Astrocyte of the cerebellum (primary cell): ENCODE data around the gene OBSCN.

ENCODE experiments used
- DNase-seq: peaks from one replicate; pipeline ENCODE4 v3.0.0-alpha.2; 2011; ENCODE audit warnings: low read depth
- H3K4me3 ChIP-seq: 2 replicates; pipeline ENCODE4 v1.5.1; 2011; ENCODE audit warnings: mild to moderate bottlenecking, low read depth, low read length, moderate library complexity
- in situ Hi-C: cut with HindIII; loops from 2 replicates; pipeline ENCODE4 v1.10.0; 2017; ENCODE audit warnings: low sequenced_read_pairs
- TF ChIP-seq, protein P1 (sequence below): IDR thresholded peaks from 2 replicates; pipeline ENCODE4 v1.5.1; 2012; ENCODE audit warnings: low read length, low read depth, moderate library complexity, mild to moderate bottlenecking; ENCODE audit errors: missing control alignments

Gene OBSCN

DNA sequence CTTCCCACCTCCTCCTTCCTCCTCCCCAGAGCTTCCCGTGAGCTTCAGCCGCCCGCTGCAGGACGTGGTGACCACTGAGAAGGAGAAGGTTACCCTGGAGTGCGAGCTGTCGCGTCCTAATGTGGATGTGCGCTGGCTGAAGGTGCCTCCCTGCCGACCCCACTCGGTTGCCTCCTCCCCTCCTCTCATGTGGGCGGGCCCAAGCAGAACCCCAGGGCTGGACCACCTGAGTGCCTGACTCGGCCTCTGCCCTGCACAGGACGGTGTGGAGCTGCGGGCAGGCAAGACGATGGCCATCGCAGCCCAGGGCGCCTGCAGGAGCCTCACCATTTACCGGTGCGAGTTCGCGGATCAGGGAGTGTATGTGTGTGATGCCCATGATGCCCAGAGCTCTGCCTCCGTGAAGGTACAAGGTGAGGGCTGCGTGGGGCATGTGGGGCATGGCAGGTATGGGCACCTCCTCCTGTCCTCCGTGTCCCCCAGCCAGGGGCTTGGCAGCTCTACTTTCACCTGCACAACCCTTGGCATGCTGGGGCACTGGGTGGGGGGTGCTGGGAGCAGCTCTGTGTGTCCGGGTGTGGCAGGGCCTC is 69.2 kb downstream of the OBSCN start:
- no peak overlapping the region for H3K4me3 ChIP-seq
- in situ Hi-C loops, result no loop called here
- DNase-seq, result no peak
- TF ChIP-seq, protein P1, sequence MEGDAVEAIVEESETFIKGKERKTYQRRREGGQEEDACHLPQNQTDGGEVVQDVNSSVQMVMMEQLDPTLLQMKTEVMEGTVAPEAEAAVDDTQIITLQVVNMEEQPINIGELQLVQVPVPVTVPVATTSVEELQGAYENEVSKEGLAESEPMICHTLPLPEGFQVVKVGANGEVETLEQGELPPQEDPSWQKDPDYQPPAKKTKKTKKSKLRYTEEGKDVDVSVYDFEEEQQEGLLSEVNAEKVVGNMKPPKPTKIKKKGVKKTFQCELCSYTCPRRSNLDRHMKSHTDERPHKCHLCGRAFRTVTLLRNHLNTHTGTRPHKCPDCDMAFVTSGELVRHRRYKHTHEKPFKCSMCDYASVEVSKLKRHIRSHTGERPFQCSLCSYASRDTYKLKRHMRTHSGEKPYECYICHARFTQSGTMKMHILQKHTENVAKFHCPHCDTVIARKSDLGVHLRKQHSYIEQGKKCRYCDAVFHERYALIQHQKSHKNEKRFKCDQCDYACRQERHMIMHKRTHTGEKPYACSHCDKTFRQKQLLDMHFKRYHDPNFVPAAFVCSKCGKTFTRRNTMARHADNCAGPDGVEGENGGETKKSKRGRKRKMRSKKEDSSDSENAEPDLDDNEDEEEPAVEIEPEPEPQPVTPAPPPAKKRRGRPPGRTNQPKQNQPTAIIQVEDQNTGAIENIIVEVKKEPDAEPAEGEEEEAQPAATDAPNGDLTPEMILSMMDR, result no peak

DNA sequence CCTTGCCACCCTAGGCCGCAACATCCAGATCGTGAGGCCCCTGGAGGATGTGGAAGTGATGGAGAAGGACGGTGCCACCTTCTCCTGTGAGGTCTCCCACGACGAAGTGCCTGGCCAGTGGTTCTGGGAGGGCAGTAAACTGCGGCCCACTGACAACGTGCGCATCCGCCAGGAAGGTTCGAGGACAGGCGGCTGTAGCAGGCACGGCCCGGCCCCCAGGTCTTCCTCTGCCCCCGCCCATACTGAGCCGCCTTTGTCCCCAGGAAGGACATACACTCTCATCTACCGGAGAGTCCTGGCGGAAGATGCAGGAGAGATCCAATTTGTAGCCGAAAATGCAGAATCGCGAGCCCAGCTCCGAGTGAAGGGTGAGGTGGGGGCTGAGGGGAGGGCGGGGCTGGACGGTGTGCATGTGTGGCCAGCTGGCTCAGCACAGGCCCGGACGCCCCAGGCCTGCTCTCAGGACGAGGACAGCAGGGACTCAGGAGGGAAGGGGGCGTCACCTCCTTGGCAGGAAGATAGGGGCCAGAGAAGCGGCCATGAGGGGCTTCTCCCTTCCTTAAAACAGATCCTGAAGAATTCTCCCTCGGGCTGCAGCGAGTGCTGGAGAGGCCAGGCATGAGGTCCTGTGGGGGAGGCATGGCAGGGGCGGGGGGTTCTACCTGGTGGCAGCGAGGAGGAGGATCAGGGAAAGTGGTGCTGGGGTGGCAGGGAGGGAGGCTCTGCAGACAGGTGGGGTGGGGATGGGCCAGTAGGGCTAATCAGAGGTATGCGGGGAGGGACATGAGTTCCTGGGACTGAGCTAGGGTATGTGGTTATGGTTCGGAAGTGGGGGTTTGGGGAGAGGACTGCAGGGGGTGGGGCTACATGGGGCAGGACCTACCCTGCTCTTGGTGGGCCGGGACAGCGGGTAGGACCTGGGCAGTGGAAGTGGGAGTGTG is 69.9 kb downstream of the OBSCN start:
- TF ChIP-seq, protein P1, result no peak
- DNase-seq, result no peak
- H3K4me3 ChIP-seq, result no peak overlapping the region
- in situ Hi-C loops, result no loop called here

DNA sequence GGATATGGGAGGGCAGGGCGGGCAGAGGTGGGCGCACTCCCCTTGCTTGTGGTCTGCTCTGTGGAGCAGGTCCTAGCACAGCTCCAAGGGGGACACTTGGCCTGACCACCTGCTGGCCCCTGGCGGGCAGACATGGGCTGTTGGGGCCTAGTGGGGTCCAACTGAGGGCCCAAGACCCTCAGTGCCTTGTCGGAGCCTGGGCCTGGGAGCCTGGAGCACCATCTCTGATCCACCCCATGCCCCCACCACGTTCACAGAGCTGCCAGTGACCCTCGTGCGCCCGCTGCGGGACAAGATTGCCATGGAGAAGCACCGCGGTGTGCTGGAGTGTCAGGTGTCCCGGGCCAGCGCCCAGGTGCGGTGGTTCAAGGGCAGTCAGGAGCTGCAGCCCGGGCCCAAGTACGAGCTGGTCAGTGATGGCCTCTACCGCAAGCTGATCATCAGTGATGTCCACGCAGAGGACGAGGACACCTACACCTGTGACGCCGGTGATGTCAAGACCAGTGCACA is 70.6 kb downstream of the OBSCN start:
- no peak for DNase-seq
- TF ChIP-seq, protein P1, result no peak
- in situ Hi-C loops, result no loop called here
- H3K4me3 ChIP-seq, result no peak overlapping the region

DNA sequence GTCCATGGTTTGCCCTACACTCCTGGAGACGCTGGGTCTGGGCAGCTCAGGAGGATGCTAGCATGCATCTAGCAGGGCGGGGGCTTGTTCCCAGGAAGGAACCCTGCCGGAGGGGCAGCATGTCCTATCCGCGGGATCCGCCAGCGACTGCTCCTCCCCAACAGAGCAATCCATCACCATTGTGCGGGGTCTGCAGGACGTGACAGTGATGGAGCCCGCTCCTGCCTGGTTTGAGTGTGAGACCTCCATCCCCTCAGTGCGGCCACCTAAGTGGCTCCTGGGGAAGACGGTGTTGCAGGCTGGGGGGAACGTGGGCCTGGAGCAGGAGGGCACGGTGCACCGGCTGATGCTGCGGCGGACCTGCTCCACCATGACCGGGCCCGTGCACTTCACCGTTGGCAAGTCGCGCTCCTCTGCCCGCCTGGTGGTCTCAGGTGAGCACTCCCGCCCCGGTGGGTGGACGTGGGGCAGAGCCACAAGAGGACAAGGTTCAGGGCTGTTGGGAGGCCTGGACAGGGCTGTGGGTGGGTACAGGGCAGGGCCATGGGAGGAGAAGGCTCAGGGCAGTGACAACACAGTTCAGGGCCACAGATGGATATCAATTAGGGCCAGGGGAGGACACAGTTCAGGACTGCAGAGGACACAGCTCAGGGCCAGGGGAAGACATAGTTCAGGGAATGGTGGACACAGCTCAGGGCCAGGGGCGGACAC is 71.3 kb downstream of the OBSCN start:
- DNase-seq, result no peak
- no peak overlapping the region for H3K4me3 ChIP-seq
- in situ Hi-C loops, result no loop called here
- TF ChIP-seq, protein P1, result no peak

DNA sequence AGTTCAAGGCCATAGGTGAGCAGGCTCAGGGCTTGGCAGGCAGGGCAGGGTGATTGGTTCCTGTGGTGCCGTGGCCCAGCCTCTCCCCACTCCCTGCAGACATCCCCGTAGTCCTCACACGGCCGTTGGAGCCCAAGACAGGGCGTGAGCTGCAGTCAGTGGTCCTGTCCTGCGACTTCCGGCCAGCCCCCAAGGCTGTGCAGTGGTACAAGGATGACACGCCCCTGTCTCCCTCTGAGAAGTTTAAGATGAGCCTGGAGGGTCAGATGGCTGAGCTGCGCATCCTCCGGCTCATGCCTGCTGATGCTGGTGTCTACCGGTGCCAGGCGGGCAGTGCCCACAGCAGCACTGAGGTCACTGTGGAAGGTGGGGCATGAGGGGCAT is 71.9 kb downstream of the OBSCN start:
- no peak overlapping the region for H3K4me3 ChIP-seq
- no peak for DNase-seq
- TF ChIP-seq, protein P1, result no peak
- in situ Hi-C loops, result no loop called here
